Tibial artery (tissue), 4 donors: ENCODE data around the gene ZNF580.

Experiments used
- DNase-seq, 2 donors: peaks; one replicate each; pipeline ENCODE4 v3.0.0-alpha.2; 2019
- H3K27ac ChIP-seq, 2 donors: fragments of 200-600 bp; sonication (generic) in 1 of 2; 1 replicate in 1 of 2; 2 replicates in 1 of 2; pipeline ENCODE4 v1.5.1; 2018 to 2019; ENCODE audit warnings: mild to moderate bottlenecking in 1 of 2
- H3K27me3 ChIP-seq, 2 donors: fragments of 200-600 bp; sonication (generic) in 1 of 2; one replicate each; pipeline versions ENCODE4 v1.5.1 to v1.6.0; 2016 to 2019
- H3K36me3 ChIP-seq, 3 donors: fragments of 200-600 bp; sonication (generic) in 2 of 3; one replicate each; pipeline ENCODE4 v1.5.1; 2016 to 2019; ENCODE audit warnings: mild to moderate bottlenecking in 2 of 3
- H3K4me1 ChIP-seq, 4 donors: fragments of 200-600 bp; sonication (generic) in 2 of 4; 1 replicate in 3 of 4; 2 replicates in 1 of 4; pipeline ENCODE4 v1.5.1; 2016 to 2019
- H3K4me3 ChIP-seq, 2 donors: fragments of 200-600 bp; sonication (generic) in 1 of 2; 1 replicate in 1 of 2; 2 replicates in 1 of 2; pipeline ENCODE4 v1.5.1; 2018 to 2019; ENCODE audit warnings: mild to moderate bottlenecking in 2 of 2
- H3K9me3 ChIP-seq, 3 donors: fragments of 200-600 bp; sonication (generic) in 1 of 3; one replicate each; pipeline ENCODE4 v1.5.1; 2016 to 2019
- CTCF ChIP-seq, 2 experiments: fragments of 200-600 bp in 1 of 2; fragments of 450-650 bp in 1 of 2; IDR thresholded peaks; one replicate each; pipeline ENCODE4 v1.5.1; 2017 to 2019; ENCODE audit warnings: antibody characterized with exemption in 2 of 2, mild to moderate bottlenecking in 1 of 2, moderate library complexity in 1 of 2
- intact Hi-C: fragments of 100-400 bp; cut with DNase I; formaldehyde crosslinking; loops from one replicate; pipeline ENCODE4 v1.15.0; 2023; ENCODE audit warnings: low total_unique reads

The ZNF580 gene

GRCh38 chr19:55614711-55615542 lies 25.9 kb upstream of the ZNF580 start:
- no peak for TF ChIP-seq CTCF (IDR thresholded peaks at IDR 0.05)
- Histone ChIP-seq H3K9me3 (no peaks in the 10 kb centered on the region), H3K4me1 (peaks cover 0 to 13% (median 3%) of the 10 kb centered on the region in 4 donors), H3K27ac (no peak overlapping the region), H3K36me3 (peaks cover 26 to 65% (median 48%) of the 10 kb centered on the region in 3 donors), H3K4me3 (no peak overlapping the region), H3K27me3 (no peaks in the 10 kb centered on the region)
- no peak for DNase-seq
- intact Hi-C loops, result no loop called here

- H3K27ac ChIP-seq, result no peak overlapping the region
- DNase-seq, result no peak
- intact Hi-C loops, result no loop called here
- H3K4me3 ChIP-seq, result no peak overlapping the region
- no peaks in the 10 kb centered on the region for H3K27me3 ChIP-seq
- H3K36me3 ChIP-seq, result peaks cover 26 to 63% (median 40%) of the 10 kb centered on the region in 3 donors
- H3K4me1 ChIP-seq, result peaks cover 0 to 11% (median 3%) of the 10 kb centered on the region in 4 donors
- no peaks in the 10 kb centered on the region for H3K9me3 ChIP-seq
- no peak for TF ChIP-seq CTCF (IDR thresholded peaks at IDR 0.05)
Observed at GRCh38 chr19:55615543-55616394, 25.0 kb upstream of the ZNF580 start.

GRCh38 chr19:55616395-55616875 lies 24.4 kb upstream of the ZNF580 start:
- Histone ChIP-seq H3K27ac (no peak overlapping the region), H3K4me1 (peaks cover 0 to 5% (median 2%) of the 10 kb centered on the region in 4 donors), H3K27me3 (no peaks in the 10 kb centered on the region), H3K36me3 (peaks cover 26 to 64% (median 43%) of the 10 kb centered on the region in 3 donors), H3K4me3 (no peak overlapping the region), H3K9me3 (no peaks in the 10 kb centered on the region)
- DNase-seq, result no peak
- TF ChIP-seq CTCF (IDR thresholded peaks at IDR 0.05), result no peak
- intact Hi-C loops, result no loop called here

- Histone ChIP-seq H3K36me3 (peaks cover 32 to 69% (median 50%) of the 10 kb centered on the region in 3 donors), H3K4me3 (no peak overlapping the region), H3K27me3 (no peaks in the 10 kb centered on the region), H3K9me3 (no peaks in the 10 kb centered on the region), H3K27ac (no peak overlapping the region), H3K4me1 (no peaks in the 10 kb centered on the region)
- no peak for TF ChIP-seq CTCF (IDR thresholded peaks at IDR 0.05)
- DNase-seq, result no peak
- intact Hi-C loops, result no loop called here
Observed at GRCh38 chr19:55617426-55617825, 23.4 kb upstream of the ZNF580 start.

- intact Hi-C loops, result no loop called here
- H3K27me3 ChIP-seq, result no peaks in the 10 kb centered on the region
- H3K4me1 ChIP-seq, result peaks cover 0 to under 1% (median under 1%) of the 10 kb centered on the region in 4 donors
- no peak for DNase-seq
- H3K4me3 ChIP-seq, result no peak overlapping the region
- H3K9me3 ChIP-seq, result no peaks in the 10 kb centered on the region
- H3K27ac ChIP-seq, result no peak overlapping the region
- peaks cover 32 to 69% (median 50%) of the 10 kb centered on the region in 3 donors for H3K36me3 ChIP-seq
- no peak for TF ChIP-seq CTCF (IDR thresholded peaks at IDR 0.05)
Observed at GRCh38 chr19:55618426-55618825, 22.4 kb upstream of the ZNF580 start.
